Activated T-helper 17 cell treated with anti-CD3 and anti-CD28 coated beads, Interleukin-2, amount 50 U/mL, for 72 hours (primary cell): ENCODE measurements around the gene SCAP. TPM values are rescaled to one million over a fixed set of nuclear protein-coding genes. Genes with fewer than 3 reads are reported as not detected.

Source experiments
- ATAC-seq: fragments of 150-1000 bp; cut with Tn5 transposase; replicated peaks from 2 replicates; pipeline ENCODE4 v1.10.0; 2021; ENCODE audit warnings: mild to moderate bottlenecking, moderate library complexity
- H3K27ac Mint-ChIP-seq: one replicate; pipeline ENCODE4 v1.8.0; 2022; ENCODE audit warnings: mixed read lengths
- H3K27me3 Mint-ChIP-seq: one replicate; pipeline ENCODE4 v1.8.0; 2022; ENCODE audit warnings: mixed read lengths
- H3K36me3 Mint-ChIP-seq: one replicate; pipeline ENCODE4 v1.8.0; 2022; ENCODE audit warnings: low read depth, mild to moderate bottlenecking, mixed read lengths
- H3K4me1 Mint-ChIP-seq: one replicate; pipeline ENCODE4 v1.8.0; 2022; ENCODE audit warnings: mixed read lengths
- H3K4me3 Mint-ChIP-seq: one replicate; pipeline ENCODE4 v1.8.0; 2022; ENCODE audit warnings: mild to moderate bottlenecking, mixed read lengths
- H3K9me3 Mint-ChIP-seq: one replicate; pipeline ENCODE4 v1.8.0; 2022; ENCODE audit warnings: mixed read lengths
- total RNA-seq, 2 donors: library from RNA; stranded (reverse); gene quantifications; one replicate each; pipeline ENCODE4 v1.2.3, GENCODE V29; 2022

SCAP gene
- total RNA-seq, 2 donors from 2014 or later, result 44.0 to 73.3 TPM

DNA sequence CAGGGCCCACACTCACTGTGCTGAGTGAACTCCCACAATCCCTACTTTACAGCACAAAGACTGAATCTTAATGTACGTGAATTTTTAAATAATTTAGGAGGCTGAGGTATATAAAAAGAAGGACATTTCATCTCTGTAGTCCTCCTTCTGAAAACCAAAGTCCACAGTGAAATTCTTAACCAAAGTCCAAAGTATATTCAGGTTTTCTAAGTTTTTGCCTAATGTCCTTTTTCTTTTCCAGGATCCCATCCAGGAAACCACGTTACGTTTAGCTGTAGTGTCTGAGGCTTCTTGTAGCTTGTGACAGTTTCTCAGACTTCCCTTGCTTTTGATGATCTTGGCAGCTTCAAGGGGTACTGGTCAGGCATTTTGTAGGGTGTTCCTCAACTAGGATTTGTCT is 44.5 kb downstream of the SCAP start:
- H3K27ac Mint-ChIP-seq, result no peak overlapping the region
- H3K27me3 Mint-ChIP-seq, result no peaks in the 10 kb centered on the region
- no peaks in the 10 kb centered on the region for H3K9me3 Mint-ChIP-seq
- H3K4me3 Mint-ChIP-seq, result no peak overlapping the region
- peaks cover 55% of the 10 kb centered on the region for H3K36me3 Mint-ChIP-seq
- H3K4me1 Mint-ChIP-seq, result peaks cover 5% of the 10 kb centered on the region
- no peak for ATAC-seq

GRCh38 chr3:47430606-47431005 is 45.1 kb downstream of the SCAP start:
- peak overlapping the region; percentile 30 for H3K27ac Mint-ChIP-seq

GRCh38 chr3:47429476-47430270 is 46.1 kb downstream of the SCAP start:
- no peaks in the 10 kb centered on the region for H3K9me3 Mint-ChIP-seq
- peaks cover 50% of the 10 kb centered on the region for H3K36me3 Mint-ChIP-seq
- H3K27me3 Mint-ChIP-seq, result no peaks in the 10 kb centered on the region
- no peak for ATAC-seq
- H3K4me3 Mint-ChIP-seq, result no peak overlapping the region
- peaks cover 9% of the 10 kb centered on the region for H3K4me1 Mint-ChIP-seq
- H3K27ac Mint-ChIP-seq, result peak overlapping the region; percentile 30

More at GRCh38 chr3:47430606-47431005, 45.1 kb downstream of the SCAP start:
- Mint-ChIP-seq H3K36me3 (peaks cover 49% of the 10 kb centered on the region), H3K27me3 (no peaks in the 10 kb centered on the region), H3K4me3 (no peak overlapping the region), H3K4me1 (peaks cover 5% of the 10 kb centered on the region), H3K9me3 (no peaks in the 10 kb centered on the region)
- no peak for ATAC-seq

DNA sequence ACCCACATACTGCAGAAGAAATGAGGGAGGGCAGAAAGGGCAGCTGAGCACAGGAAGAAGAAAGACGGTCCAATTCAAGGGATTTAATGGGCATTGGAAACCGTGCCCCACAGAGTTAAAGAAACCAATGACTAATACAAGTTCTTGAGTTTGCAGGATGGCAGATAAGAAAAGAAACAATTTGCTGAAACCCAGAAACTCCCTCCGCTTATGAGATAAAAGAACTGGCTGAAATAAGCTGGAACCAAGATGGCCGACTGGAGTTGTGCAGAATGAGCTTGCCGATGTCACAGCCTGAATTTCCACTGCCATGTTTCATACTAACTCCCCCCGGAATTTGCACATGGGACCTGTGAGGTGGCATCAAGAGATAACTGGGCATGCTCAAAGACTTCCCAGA is 47.1 kb downstream of the SCAP start:
- Mint-ChIP-seq H3K4me1 (peaks cover 9% of the 10 kb centered on the region), H3K4me3 (no peak overlapping the region), H3K36me3 (peaks cover 40% of the 10 kb centered on the region), H3K27ac (peak overlapping the region; percentile 14), H3K9me3 (no peaks in the 10 kb centered on the region), H3K27me3 (no peaks in the 10 kb centered on the region)
- no peak for ATAC-seq

DNA sequence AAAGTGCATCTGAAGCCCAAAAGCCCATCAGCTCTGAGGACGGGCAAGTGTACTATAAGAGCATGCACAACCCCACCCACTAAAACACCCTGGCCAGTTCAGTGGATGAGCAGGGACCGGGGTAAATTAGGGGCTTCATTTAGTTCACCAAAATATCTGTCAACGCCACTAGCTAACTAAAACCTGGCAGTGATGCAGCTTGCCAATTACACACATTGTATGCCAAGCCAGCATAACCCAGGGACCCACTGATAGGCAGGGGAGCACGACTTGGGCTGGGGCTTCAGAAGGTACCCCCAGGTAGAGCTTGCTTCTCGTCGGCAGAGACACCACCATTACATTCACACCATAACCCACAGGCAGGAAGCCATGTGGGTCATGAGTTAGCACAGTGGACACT is 47.9 kb downstream of the SCAP start:
- ATAC-seq, result no peak
- Mint-ChIP-seq H3K36me3 (peaks cover 32% of the 10 kb centered on the region), H3K9me3 (no peaks in the 10 kb centered on the region), H3K4me1 (peaks cover 9% of the 10 kb centered on the region), H3K27ac (no peak overlapping the region), H3K4me3 (no peak overlapping the region), H3K27me3 (no peaks in the 10 kb centered on the region)

GRCh38 chr3:47425959-47426358 is 49.8 kb downstream of the SCAP start:
- Mint-ChIP-seq H3K4me3 (no peak overlapping the region), H3K36me3 (peaks cover 18% of the 10 kb centered on the region), H3K27ac (no peak overlapping the region), H3K4me1 (peaks cover 9% of the 10 kb centered on the region), H3K9me3 (no peaks in the 10 kb centered on the region), H3K27me3 (no peaks in the 10 kb centered on the region)
- ATAC-seq, result no peak

- Mint-ChIP-seq H3K9me3 (no peaks in the 10 kb centered on the region), H3K4me1 (peaks cover 9% of the 10 kb centered on the region), H3K4me3 (no peak overlapping the region), H3K36me3 (peaks cover 17% of the 10 kb centered on the region), H3K27me3 (no peaks in the 10 kb centered on the region), H3K27ac (peak overlapping the region; percentile 4)
- ATAC-seq, result no peak
Measured at GRCh38 chr3:47425383-47425778, 50.4 kb downstream of the SCAP start.

DNA sequence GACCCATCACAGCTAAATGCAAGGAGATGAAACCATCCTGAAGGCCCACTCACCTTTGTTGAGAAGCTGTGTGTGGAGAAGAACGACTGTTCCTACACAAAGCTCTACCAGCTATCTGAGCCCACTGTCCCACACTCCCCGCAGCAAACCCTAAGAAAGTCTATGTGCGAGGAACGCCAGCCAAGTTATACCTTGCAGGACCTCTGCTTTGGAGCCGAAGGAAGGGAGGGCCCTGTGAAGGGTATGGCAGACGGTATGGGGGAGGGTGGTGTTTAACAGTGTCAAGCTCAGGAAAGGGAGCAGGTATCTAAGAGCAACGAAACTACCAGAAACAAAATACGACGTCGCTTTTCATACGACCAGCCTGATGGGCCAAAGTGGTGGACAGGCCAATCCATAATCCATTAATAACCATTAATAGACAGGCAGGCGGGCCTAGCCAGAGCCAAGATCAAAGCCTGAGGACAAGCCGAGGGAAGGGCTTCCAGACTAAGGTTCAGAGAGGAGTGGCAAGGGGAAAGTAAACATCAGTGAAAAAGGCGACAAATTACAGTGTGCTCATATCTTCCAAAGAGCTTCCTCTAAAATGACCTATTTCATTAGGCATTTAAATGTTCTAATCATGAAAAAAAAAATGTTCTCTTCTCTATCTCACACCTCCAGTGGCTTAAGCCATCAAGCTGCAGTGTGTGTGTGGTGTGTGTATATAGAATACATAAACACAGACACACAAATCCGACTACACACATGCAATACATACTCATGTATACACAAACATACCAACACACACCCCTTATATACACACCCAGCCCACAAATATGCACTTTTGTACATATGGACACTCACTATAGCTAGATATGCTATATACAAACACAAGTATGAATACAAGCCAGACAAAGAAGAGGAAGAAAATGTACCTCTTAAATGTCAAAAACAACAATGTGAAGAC is 51.0 kb downstream of the SCAP start:
- peaks cover 17% of the 10 kb centered on the region for H3K36me3 Mint-ChIP-seq
- ATAC-seq, result no peak
- H3K4me1 Mint-ChIP-seq, result peaks cover 5% of the 10 kb centered on the region
- no peak overlapping the region for H3K4me3 Mint-ChIP-seq
- H3K27ac Mint-ChIP-seq, result peak overlapping the region; percentile 4
- no peaks in the 10 kb centered on the region for H3K27me3 Mint-ChIP-seq
- H3K9me3 Mint-ChIP-seq, result no peaks in the 10 kb centered on the region

DNA sequence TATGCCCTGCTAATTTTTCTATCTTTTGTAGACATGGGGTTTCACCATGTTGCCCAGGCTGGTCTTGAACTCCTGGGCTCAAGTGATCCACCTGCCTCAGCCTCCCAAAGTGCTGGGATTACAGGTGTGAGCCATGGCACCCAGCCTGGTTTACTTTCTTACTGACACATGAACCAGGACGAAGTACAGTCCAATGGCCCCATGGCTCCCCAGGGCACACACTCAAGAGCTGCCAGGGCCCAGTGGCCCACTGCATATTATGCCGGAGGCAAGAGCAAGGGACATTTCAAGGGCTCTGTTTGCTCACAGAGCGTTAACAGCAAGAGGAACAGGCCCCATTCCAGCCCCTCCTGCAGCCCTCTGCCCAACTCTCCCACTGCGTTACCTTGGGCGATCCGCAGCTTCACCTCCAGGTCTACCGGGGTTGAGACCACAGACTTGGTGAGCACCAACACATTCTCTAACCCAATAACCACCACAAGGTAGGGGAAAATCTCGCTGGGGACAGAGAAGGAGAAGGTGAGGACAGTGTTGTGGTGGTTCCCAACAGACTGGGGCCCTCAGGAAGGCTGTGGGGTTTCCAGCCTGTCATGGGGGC is 52.1 kb downstream of the SCAP start:
- Mint-ChIP-seq H3K36me3 (peaks cover 24% of the 10 kb centered on the region), H3K27ac (peak overlapping the region; percentile 96), H3K27me3 (no peaks in the 10 kb centered on the region), H3K4me1 (peaks cover 5% of the 10 kb centered on the region), H3K4me3 (no peak overlapping the region), H3K9me3 (no peaks in the 10 kb centered on the region)
- no peak for ATAC-seq

- Mint-ChIP-seq H3K9me3 (no peaks in the 10 kb centered on the region), H3K4me3 (no peak overlapping the region), H3K27me3 (no peaks in the 10 kb centered on the region), H3K27ac (peak overlapping the region; percentile 96), H3K36me3 (peaks cover 24% of the 10 kb centered on the region), H3K4me1 (peaks cover 5% of the 10 kb centered on the region)
- ATAC-seq, result no peak
Measured at GRCh38 chr3:47422743-47423142, 53.0 kb downstream of the SCAP start.

DNA sequence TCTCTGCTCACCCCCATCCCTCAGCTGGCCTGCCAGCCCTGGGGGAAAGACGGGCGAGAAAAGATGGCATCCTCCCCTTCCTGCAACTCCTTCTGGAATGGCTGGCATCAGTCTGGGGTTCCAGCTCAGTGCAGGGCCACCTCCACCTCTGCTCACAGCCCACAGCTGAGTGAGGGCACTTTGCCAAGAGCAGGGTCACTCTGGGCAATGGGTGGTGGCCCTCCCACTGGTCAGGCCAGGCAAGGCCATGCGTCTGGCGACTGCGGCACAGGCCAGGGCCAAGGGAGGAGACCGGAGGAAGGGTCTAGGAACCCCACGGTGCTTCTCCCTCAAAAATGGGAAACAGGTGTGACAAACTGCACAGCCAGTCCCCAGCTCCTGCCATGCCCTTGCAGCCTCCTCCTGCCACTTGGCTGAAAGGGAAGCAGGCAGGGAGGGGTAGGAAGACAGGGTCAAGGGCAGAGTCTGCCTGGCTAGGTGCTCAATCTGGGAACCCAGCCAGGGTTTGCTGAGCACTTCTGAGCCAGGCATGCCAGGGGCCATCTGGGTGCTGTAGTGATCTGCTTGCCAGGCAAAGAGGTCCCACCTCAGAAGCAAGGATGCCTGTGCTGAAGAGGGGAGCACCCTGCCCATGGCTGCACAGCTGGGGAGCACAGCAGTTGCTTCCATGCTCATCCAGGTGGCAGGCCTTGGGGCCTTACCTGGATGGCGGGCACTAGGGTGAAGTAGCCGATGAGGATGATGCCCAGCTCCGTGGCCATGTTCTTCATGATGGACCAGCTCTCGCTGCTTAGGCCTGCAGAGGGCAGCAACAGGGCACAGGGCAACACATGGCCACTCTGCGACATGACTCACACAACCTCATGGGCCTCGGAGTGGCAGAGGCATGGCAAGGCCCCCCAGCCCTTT is 53.7 kb downstream of the SCAP start:
- ATAC-seq, result no peak
- H3K27ac Mint-ChIP-seq, result peak overlapping the region; percentile 96
- H3K4me1 Mint-ChIP-seq, result peaks cover 5% of the 10 kb centered on the region
- H3K27me3 Mint-ChIP-seq, result no peaks in the 10 kb centered on the region
- H3K36me3 Mint-ChIP-seq, result peaks cover 23% of the 10 kb centered on the region
- H3K4me3 Mint-ChIP-seq, result peak overlapping the region; percentile 59
- H3K9me3 Mint-ChIP-seq, result no peaks in the 10 kb centered on the region

GRCh38 chr3:47420511-47421484 is 54.9 kb downstream of the SCAP start:
- Mint-ChIP-seq H3K9me3 (no peaks in the 10 kb centered on the region), H3K36me3 (peaks cover 24% of the 10 kb centered on the region), H3K4me1 (peaks cover 5% of the 10 kb centered on the region), H3K27ac (peak overlapping the region; percentile 96), H3K4me3 (peak overlapping the region; percentile 59), H3K27me3 (no peaks in the 10 kb centered on the region)
- ATAC-seq, result peak; percentile 96

- ATAC-seq, result no peak
- peaks cover 2% of the 10 kb centered on the region for H3K4me1 Mint-ChIP-seq
- H3K4me3 Mint-ChIP-seq, result no peak overlapping the region
- peaks cover 28% of the 10 kb centered on the region for H3K36me3 Mint-ChIP-seq
- no peaks in the 10 kb centered on the region for H3K9me3 Mint-ChIP-seq
- no peak overlapping the region for H3K27ac Mint-ChIP-seq
- no peaks in the 10 kb centered on the region for H3K27me3 Mint-ChIP-seq
Measured at GRCh38 chr3:47420044-47420430, 55.7 kb downstream of the SCAP start.
